GM19455 (cell line): ENCODE results near the gene RNF186.
"Not testable (repeated sequence)": the region's sequence is repeated elsewhere in the genome, so short reads cannot be mapped to it uniquely, and the experiment has no call there.

Experiments used
- ATAC-seq: cut with Tn5 transposase; IDR thresholded peaks from one replicate; pipeline ENCODE4 v1.9.1; 2021; ENCODE audit not compliant: unreplicated experiment

The RNF186 gene

GRCh38 chr1:19797827-19798226 lies 17.3 kb downstream of the RNF186 start:
- no peak for ATAC-seq

GRCh38 chr1:19794583-19794982 lies 20.5 kb downstream of the RNF186 start:
- ATAC-seq = no peak

- ATAC-seq = no peak
These were observed 21.6 kb downstream of the RNF186 start for GRCh38 chr1:19793360-19794046.

GRCh38 chr1:19792237-19793002 lies 22.7 kb downstream of the RNF186 start:
- no peak for ATAC-seq

- ATAC-seq = not testable (repeated sequence)
These were observed 24.8 kb downstream of the RNF186 start for GRCh38 chr1:19790061-19790975.

- ATAC-seq = no peak
These were observed 28.1 kb downstream of the RNF186 start for GRCh38 chr1:19786988-19787423.

- ATAC-seq = no peak
These were observed 29.4 kb downstream of the RNF186 start for GRCh38 chr1:19785660-19786059.

GRCh38 chr1:19780267-19780877 lies 34.7 kb downstream of the RNF186 start:
- no peak for ATAC-seq

GRCh38 chr1:19776933-19777332 lies 38.1 kb downstream of the RNF186 start:
- no peak for ATAC-seq

GRCh38 chr1:19776287-19776686 lies 38.8 kb downstream of the RNF186 start:
- no peak for ATAC-seq

GRCh38 chr1:19775831-19776230 lies 39.3 kb downstream of the RNF186 start:
- ATAC-seq = no peak

GRCh38 chr1:19775317-19775716 lies 39.8 kb downstream of the RNF186 start:
- ATAC-seq = no peak

GRCh38 chr1:19774180-19774785 lies 40.8 kb downstream of the RNF186 start:
- no peak for ATAC-seq

- ATAC-seq = no peak
These were observed 41.6 kb downstream of the RNF186 start for GRCh38 chr1:19773485-19773884.

- ATAC-seq = no peak
These were observed 43.0 kb downstream of the RNF186 start for GRCh38 chr1:19772053-19772452.

- no peak for ATAC-seq
These were observed 43.7 kb downstream of the RNF186 start for GRCh38 chr1:19771350-19771749.

GRCh38 chr1:19770436-19771190 lies 44.5 kb downstream of the RNF186 start:
- no peak for ATAC-seq

- ATAC-seq = no peak
These were observed 45.7 kb downstream of the RNF186 start for GRCh38 chr1:19769211-19769932.
